Endodermal cell (in vitro differentiated cells): ENCODE results near the gene GGT6. TPM values are rescaled to one million over a fixed set of nuclear protein-coding genes. Genes with fewer than 3 reads are reported as not detected.

Experiments
- DNase-seq: peaks from one replicate; pipeline ENCODE4 v3.0.0-alpha.2; 2017
- H3K27ac ChIP-seq: 2 replicates; pipeline ENCODE4 v1.5.1; 2013; ENCODE audit warnings: mild to moderate bottlenecking, low read depth, low read length, moderate library complexity
- H3K27me3 ChIP-seq: 2 replicates; pipeline ENCODE4 v1.6.1; 2013; ENCODE audit warnings: mild to moderate bottlenecking, low read length, moderate library complexity; ENCODE audit not compliant: insufficient read depth, control insufficient read depth, poor library complexity, severe bottlenecking
- H3K36me3 ChIP-seq: 2 replicates; pipeline ENCODE4 v1.7.0; 2013; ENCODE audit warnings: mild to moderate bottlenecking, low read length, moderate library complexity; ENCODE audit not compliant: control insufficient read depth, insufficient read depth
- H3K4me1 ChIP-seq: one replicate; pipeline ENCODE4 v1.7.0; 2013; ENCODE audit warnings: low read length; ENCODE audit not compliant: control insufficient read depth, insufficient read depth
- H3K4me3 ChIP-seq: 2 replicates; pipeline ENCODE4 v1.5.1; 2013; ENCODE audit warnings: mild to moderate bottlenecking, low read length, moderate library complexity
- H3K9ac ChIP-seq: 2 replicates; pipeline ENCODE4 v1.6.1; 2013; ENCODE audit warnings: mild to moderate bottlenecking, low read length, moderate library complexity; ENCODE audit not compliant: poor library complexity, severe bottlenecking; ENCODE audit errors: extremely low read depth
- H3K9me3 ChIP-seq: 2 replicates; pipeline ENCODE4 v1.6.1; 2013; ENCODE audit warnings: mild to moderate bottlenecking, low read length, moderate library complexity; ENCODE audit not compliant: control insufficient read depth
- H3K27ac Mint-ChIP-seq: 2 replicates; pipeline ENCODE4 v1.8.0; 2020; ENCODE audit warnings: mixed read lengths
- H3K27me3 Mint-ChIP-seq: 2 replicates; pipeline ENCODE4 v1.8.0; 2021; ENCODE audit warnings: mild to moderate bottlenecking, mixed read lengths; ENCODE audit not compliant: insufficient read depth
- H3K36me3 Mint-ChIP-seq: 2 replicates; pipeline ENCODE4 v1.8.0; 2020; ENCODE audit warnings: low read depth, mixed read lengths
- H3K4me1 Mint-ChIP-seq: 2 replicates; pipeline ENCODE4 v1.8.0; 2020; ENCODE audit warnings: mixed read lengths
- H3K4me3 Mint-ChIP-seq: 2 replicates; pipeline ENCODE4 v1.8.0; 2020; ENCODE audit warnings: mild to moderate bottlenecking, moderate library complexity, mixed read lengths
- H3K9me3 Mint-ChIP-seq: 2 replicates; pipeline ENCODE4 v1.8.0; 2020; ENCODE audit warnings: mild to moderate bottlenecking, mixed read lengths
- CTCF ChIP-seq: fragments of 200-600 bp; sonication (generic); conservative IDR thresholded peaks from 2 replicates; pipeline ENCODE4 v1.5.0; 2021; ENCODE audit warnings: antibody characterized with exemption, mild to moderate bottlenecking
- WGBS, 2 experiments: methylation state at CpG; one replicate each; pipeline versions ENCODE4 v1.1.5 to v1.1.7; 2013; ENCODE audit warnings: missing lambda C conversion rate in 2 of 2, mixed read lengths in 1 of 2; ENCODE audit not compliant: insufficient coverage in 1 of 2, insufficient read length in 1 of 2; 5-methylcytosine and 5-hydroxymethylcytosine counted together
- total RNA-seq, 2 donors: library from RNA; stranded (reverse); fragmentation: NEBNext Ultra II Directional in 1 of 2; extraction: Animal tissue kit (Norgen Biotek cat#: 25700) in 1 of 2; gene quantifications; 2 replicates in 1 of 2; 3 replicates in 1 of 2; pipeline ENCODE4 v1.2.1, GENCODE V29; 2021

GGT6 gene
- total RNA-seq, 2 donors from 2014 or later: not detected

- no peak for TF ChIP-seq CTCF
- Mint-ChIP-seq H3K27ac (no peak overlapping the region), H3K4me3 (peak overlapping the region; percentile 56), H3K4me1 (peaks cover 5% of the 10 kb centered on the region), H3K9me3 (no peaks in the 10 kb centered on the region), H3K36me3 (no peaks in the 10 kb centered on the region), H3K27me3 (peaks cover 60% of the 10 kb centered on the region)
- no peaks in the 10 kb centered on the region for H3K9me3 ChIP-seq
- H3K27me3 ChIP-seq: peaks cover 50% of the 10 kb centered on the region
- no peaks in the 10 kb centered on the region for H3K4me1 ChIP-seq
- no peaks in the 10 kb centered on the region for H3K36me3 ChIP-seq
- WGBS, 2 experiments: 88 to 93% methylated on average over 2 to 3 of the region's 3 CpGs
- H3K27ac ChIP-seq: no peak overlapping the region
- no peak overlapping the region for H3K9ac ChIP-seq
- DNase-seq: no peak
- H3K4me3 ChIP-seq: no peak overlapping the region
These were observed 22.8 kb upstream of the GGT6 start for GRCh38 chr17:4583206-4583605.

- H3K4me3 Mint-ChIP-seq: no peak overlapping the region
- H3K9ac ChIP-seq: no peak overlapping the region
- WGBS, 2 experiments: 87% methylated on average over 8 of the region's 8 CpGs; no CpG with 5 or more reads in 1 of the 2 experiments
- peaks cover 58% of the 10 kb centered on the region for H3K27me3 Mint-ChIP-seq
- H3K36me3 Mint-ChIP-seq: no peaks in the 10 kb centered on the region
- peaks cover 50% of the 10 kb centered on the region for H3K27me3 ChIP-seq
- TF ChIP-seq CTCF: no peak
- H3K4me1 ChIP-seq: no peaks in the 10 kb centered on the region
- no peak overlapping the region for H3K27ac Mint-ChIP-seq
- H3K9me3 ChIP-seq: no peaks in the 10 kb centered on the region
- no peak overlapping the region for H3K4me3 ChIP-seq
- no peak overlapping the region for H3K27ac ChIP-seq
- peak; percentile 62 for DNase-seq
- peaks cover 5% of the 10 kb centered on the region for H3K4me1 Mint-ChIP-seq
- H3K9me3 Mint-ChIP-seq: peaks cover 4% of the 10 kb centered on the region
- H3K36me3 ChIP-seq: no peaks in the 10 kb centered on the region
These were observed 22.3 kb upstream of the GGT6 start for GRCh38 chr17:4582691-4583090.

- Mint-ChIP-seq H3K27ac (no peak overlapping the region), H3K27me3 (peaks cover 55% of the 10 kb centered on the region)
- 0 to 77% methylated on average over 1 to 7 of the region's 7 CpGs for WGBS, 2 experiments
These were observed 21.7 kb upstream of the GGT6 start for GRCh38 chr17:4582101-4582501.

More at GRCh38 chr17:4582101-4582501, 21.7 kb upstream of the GGT6 start:
- Histone ChIP-seq H3K36me3 (no peaks in the 10 kb centered on the region), H3K27ac (no peak overlapping the region), H3K27me3 (peaks cover 48% of the 10 kb centered on the region), H3K4me1 (peaks cover 3% of the 10 kb centered on the region), H3K4me3 (no peak overlapping the region), H3K9ac (no peak overlapping the region), H3K9me3 (no peaks in the 10 kb centered on the region)
- Mint-ChIP-seq H3K4me3 (no peak overlapping the region), H3K36me3 (no peaks in the 10 kb centered on the region), H3K9me3 (peaks cover 5% of the 10 kb centered on the region), H3K4me1 (peaks cover 5% of the 10 kb centered on the region)
- no peak for DNase-seq
- no peak for TF ChIP-seq CTCF
